Vagina (tissue), 2 donors: ENCODE data around the gene ECD.

Experiments used
- CTCF ChIP-seq, 3 experiments: fragments of 450-650 bp in 2 of 3; fragments of 200-600 bp in 1 of 3; sonication (generic) in 1 of 3; IDR thresholded peaks; one replicate each; pipeline ENCODE4 v1.5.1; 2017 to 2019; ENCODE audit warnings: antibody characterized with exemption in 3 of 3, mild to moderate bottlenecking in 2 of 3, moderate library complexity in 2 of 3
- POLR2A ChIP-seq, 2 donors: fragments of 450-650 bp; IDR thresholded peaks; one replicate each; pipeline ENCODE4 v1.6.1; 2017; ENCODE audit warnings: antibody characterized with exemption in 2 of 2, mild to moderate bottlenecking in 2 of 2, moderate library complexity in 2 of 2
- POLR2AphosphoS5 ChIP-seq, 2 donors: sonication (generic); formaldehyde crosslinking; IDR thresholded peaks; one replicate each; pipeline ENCODE4 v1.9.0; 2017; ENCODE audit warnings: antibody characterized with exemption in 2 of 2, mild to moderate bottlenecking in 2 of 2, low read depth in 1 of 2; ENCODE audit not compliant: insufficient read depth in 1 of 2

- TF ChIP-seq CTCF (IDR thresholded peaks at IDR 0.05) = no peak
- no peak for TF ChIP-seq POLR2A (IDR thresholded peaks at IDR 0.05)
- TF ChIP-seq POLR2AphosphoS5 (IDR thresholded peaks at IDR 0.05; ENCODE audit: insufficient read depth in 1 of 2, low read depth in 1 of 2) = no peak
Measured at GRCh38 chr10:73093922-73094850, 73.6 kb downstream of the ECD start.
